MCF 10A (cell line): ENCODE data around the gene PAK1. TPM values are rescaled to one million over a fixed set of nuclear protein-coding genes. Genes with fewer than 3 reads are reported as not detected.

ENCODE experiments used
- BruUV-seq: library from RNA; stranded (reverse); fragments of 400-500 nt; replicated peaks from 2 replicates; lab custom pipeline; 2021; lab: Mats Ljungman, UMichigan
- CTCF ChIA-PET: fragments of 300-600 bp; sonication (Branson Sonifier 250); formaldehyde crosslinking; extraction: SDS; loops from one replicate; lab custom pipeline; 2021; ENCODE audit warnings: antibody characterized with exemption, inconsistent platforms; lab: Yijun Ruan, JAX
- POLR2A ChIA-PET: fragments of 300-600, 350-650 bp; sonication (Branson Sonifier 250); formaldehyde crosslinking; extraction: SDS; loops from one replicate; lab custom pipeline; 2020; ENCODE audit warnings: antibody characterized with exemption, inconsistent platforms; lab: Yijun Ruan, JAX
- DNase-seq: peaks from one replicate; pipeline ENCODE4 v3.0.0-alpha.2; 2018; ENCODE audit not compliant: unreplicated experiment
- H3K27ac Mint-ChIP-seq: one replicate; pipeline ENCODE4 v1.8.0; 2022; ENCODE audit warnings: mild to moderate bottlenecking, low read depth, mixed read lengths; ENCODE audit not compliant: unreplicated experiment
- H3K27me3 Mint-ChIP-seq: one replicate; pipeline ENCODE4 v1.8.0; 2022; ENCODE audit warnings: mixed read lengths; ENCODE audit not compliant: insufficient read depth, unreplicated experiment
- H3K36me3 Mint-ChIP-seq: one replicate; pipeline ENCODE4 v1.8.0; 2022; ENCODE audit warnings: mild to moderate bottlenecking, moderate library complexity, mixed read lengths; ENCODE audit not compliant: insufficient read depth, unreplicated experiment
- H3K4me1 Mint-ChIP-seq: one replicate; pipeline ENCODE4 v1.8.0; 2022; ENCODE audit warnings: mixed read lengths; ENCODE audit not compliant: insufficient read depth, unreplicated experiment
- H3K4me3 Mint-ChIP-seq: one replicate; pipeline ENCODE4 v1.8.0; 2022; ENCODE audit warnings: mild to moderate bottlenecking, moderate library complexity, mixed read lengths; ENCODE audit not compliant: unreplicated experiment
- H3K9me3 Mint-ChIP-seq: one replicate; pipeline ENCODE4 v1.8.0; 2022; ENCODE audit warnings: mixed read lengths; ENCODE audit not compliant: unreplicated experiment
- CTCF ChIP-seq: fragments of 200-600 bp; IDR thresholded peaks from one replicate; pipeline ENCODE4 v1.8.0; 2022; ENCODE audit warnings: antibody characterized with exemption, mild to moderate bottlenecking; ENCODE audit not compliant: unreplicated experiment
- intact Hi-C: fragments of 100-400 bp; cut with micrococcal nuclease; formaldehyde crosslinking; loops from 2 replicates; pipeline ENCODE4 v1.14.1; 2022
- total RNA-seq: library from RNA; stranded (reverse); gene quantifications from 2 replicates; pipeline ENCODE4 v1.2.3, GENCODE V29; 2022

Gene PAK1
- total RNA-seq, 1 experiment from 2014 or later = 24.0 TPM

GRCh38 chr11:77371646-77372045, 102.2 kb downstream of the PAK1 start:
- no peak for DNase-seq
- Mint-ChIP-seq H3K9me3 (peaks cover 2% of the 10 kb centered on the region), H3K36me3 (peaks cover 7% of the 10 kb centered on the region), H3K4me1 (peaks cover 13% of the 10 kb centered on the region), H3K27me3 (no peaks in the 10 kb centered on the region), H3K27ac (no peak overlapping the region), H3K4me3 (no peak overlapping the region)
- CTCF ChIA-PET = interaction anchor here (0.5 kb wide), 2 partner anchors 33 to 925 kb away, joined by 3 read pairs; no protein-coding TSS in a partner anchor
- TF ChIP-seq CTCF = no peak
- intact Hi-C loops = no loop called here
- POLR2A ChIA-PET = interaction anchor here (1.3 kb wide), 1 partner anchor 9 kb away, joined by 3 read pairs; no protein-coding TSS in a partner anchor
- no TSS peak for BruUV-seq

- Mint-ChIP-seq H3K27me3 (no peaks in the 10 kb centered on the region), H3K4me1 (peaks cover 12% of the 10 kb centered on the region), H3K27ac (no peak overlapping the region), H3K36me3 (peaks cover 7% of the 10 kb centered on the region), H3K4me3 (no peak overlapping the region), H3K9me3 (peaks cover 12% of the 10 kb centered on the region)
- no TSS peak for BruUV-seq
- ChIA-PET POLR2A (interaction anchor here (0.6 to 0.7 kb wide), 2 partner anchors 31 to 34 kb away, joined by 3 read pairs; no protein-coding TSS in a partner anchor), CTCF (interaction anchor here (0.6 to 1.3 kb wide), 5 partner anchors 15 to 180 kb away, joined by 3 to 5 read pairs (median 3); no protein-coding TSS in a partner anchor)
- DNase-seq = no peak
- no peak for TF ChIP-seq CTCF
- intact Hi-C loops = no loop called here
Measured at GRCh38 chr11:77370217-77370616, 103.7 kb downstream of the PAK1 start.

GRCh38 chr11:77361184-77361583, 112.7 kb downstream of the PAK1 start:
- no peak for DNase-seq
- intact Hi-C loops = loop anchor here (10.0 kb wide), 1 partner anchor 166 kb away; no protein-coding TSS in a partner anchor
- H3K4me3 Mint-ChIP-seq = no peak overlapping the region
- H3K27ac Mint-ChIP-seq = no peak overlapping the region
- CTCF ChIA-PET = interaction anchor here (0.5 kb wide), 1 partner anchor 22 kb away, joined by 4 read pairs; no protein-coding TSS in a partner anchor
- H3K36me3 Mint-ChIP-seq = peaks cover 5% of the 10 kb centered on the region
- TF ChIP-seq CTCF = no peak
- POLR2A ChIA-PET = interaction anchor here (0.7 kb wide), 1 partner anchor 28 kb away, joined by 3 read pairs; no protein-coding TSS in a partner anchor
- H3K4me1 Mint-ChIP-seq = peaks cover 7% of the 10 kb centered on the region
- no peaks in the 10 kb centered on the region for H3K27me3 Mint-ChIP-seq
- H3K9me3 Mint-ChIP-seq = peaks cover 5% of the 10 kb centered on the region
- BruUV-seq = no TSS peak

GRCh38 chr11:77359481-77359880, 114.4 kb downstream of the PAK1 start:
- Mint-ChIP-seq H3K4me1 (peaks cover 7% of the 10 kb centered on the region), H3K27ac (no peak overlapping the region), H3K36me3 (peaks cover 5% of the 10 kb centered on the region), H3K9me3 (no peaks in the 10 kb centered on the region), H3K27me3 (no peaks in the 10 kb centered on the region), H3K4me3 (no peak overlapping the region)
- no peak for TF ChIP-seq CTCF
- ChIA-PET POLR2A (no interaction called here), CTCF (interaction anchor here (0.7 to 1.0 kb wide), 2 partner anchors 118 to 189 kb away, joined by 3 read pairs; no protein-coding TSS in a partner anchor)
- no peak for DNase-seq
- intact Hi-C loops = no loop called here
- no TSS peak for BruUV-seq
